Measurements from ENCODE around the gene MRPL52. TPM values are rescaled to one million over a fixed set of nuclear protein-coding genes. Genes with fewer than 3 reads are reported as not detected.

The MRPL52 gene
- total RNA-seq, 1 experiment from 2014 or later, result 180 TPM

DNA sequence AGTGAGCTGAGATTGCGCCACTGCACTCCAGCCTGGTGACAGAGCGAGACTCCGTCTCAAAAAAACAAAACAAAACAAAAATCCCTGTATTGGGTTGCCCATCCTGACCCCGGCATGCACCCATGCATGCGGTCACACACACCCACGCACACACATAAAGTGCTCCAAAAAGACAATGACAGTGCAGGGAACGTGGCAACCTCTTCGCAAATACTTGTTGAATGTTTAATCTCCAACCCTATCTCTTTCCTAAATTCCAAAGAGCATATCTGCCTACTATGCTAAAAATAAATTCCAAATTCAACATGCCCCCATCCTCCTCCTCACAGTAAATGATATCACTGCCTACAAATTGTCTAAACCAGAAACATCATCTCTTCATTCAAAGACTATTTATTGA lies 28.0 kb upstream of the MRPL52 start:
- BruUV-seq (replicated peaks), result no TSS peak
- no peaks in the 10 kb centered on the region for H3K36me3 ChIP-seq (ENCODE audit: low read depth, low read length)
- no peak overlapping the region for H3K27ac ChIP-seq (ENCODE audit: low read length)
- H3K9me2 ChIP-seq (replicated peaks; ENCODE audit: low read length), result no peaks in the 10 kb centered on the region
- no peaks in the 10 kb centered on the region for H3K79me2 ChIP-seq (ENCODE audit: low read length)
- H4K20me1 ChIP-seq (ENCODE audit: low read length), result no peaks in the 10 kb centered on the region
- CTCF ChIA-PET, result no interaction called here
- ATAC-seq (no peak), DNase-seq (no peak)
- H3K4me2 ChIP-seq (ENCODE audit: low read length), result no peak overlapping the region
- TF ChIP-seq EZH2 (IDR thresholded peaks at IDR 0.05; ENCODE audit: low read length, unreplicated experiment), result no peak
- no peak for TF ChIP-seq CTCF (conservative IDR thresholded peaks at IDR 0.05; ENCODE audit: low read depth, low read length)
- no peak for TF ChIP-seq EZH2phosphoT487 (IDR thresholded peaks at IDR 0.05; ENCODE audit: borderline replicate concordance, low read length)
- H2AFZ ChIP-seq (ENCODE audit: low read length), result no peak overlapping the region
- POLR2A ChIA-PET (ENCODE audit: unreplicated experiment), result no interaction called here
- intact Hi-C loops (cut with micrococcal nuclease), result no loop called here
- H3F3A ChIP-seq (ENCODE audit: low read length, unreplicated experiment), result no peaks in the 10 kb centered on the region
- no peaks in the 10 kb centered on the region for H3K27me3 ChIP-seq (ENCODE audit: low read length)
- H3K9me3 ChIP-seq (ENCODE audit: low read length), result no peaks in the 10 kb centered on the region
- H3K4me1 ChIP-seq (ENCODE audit: insufficient read depth, low read length), result no peaks in the 10 kb centered on the region
- H3K4me3 ChIP-seq (ENCODE audit: low read length), result no peak overlapping the region
- H3K9ac ChIP-seq (ENCODE audit: low read length), result no peak overlapping the region

DNA sequence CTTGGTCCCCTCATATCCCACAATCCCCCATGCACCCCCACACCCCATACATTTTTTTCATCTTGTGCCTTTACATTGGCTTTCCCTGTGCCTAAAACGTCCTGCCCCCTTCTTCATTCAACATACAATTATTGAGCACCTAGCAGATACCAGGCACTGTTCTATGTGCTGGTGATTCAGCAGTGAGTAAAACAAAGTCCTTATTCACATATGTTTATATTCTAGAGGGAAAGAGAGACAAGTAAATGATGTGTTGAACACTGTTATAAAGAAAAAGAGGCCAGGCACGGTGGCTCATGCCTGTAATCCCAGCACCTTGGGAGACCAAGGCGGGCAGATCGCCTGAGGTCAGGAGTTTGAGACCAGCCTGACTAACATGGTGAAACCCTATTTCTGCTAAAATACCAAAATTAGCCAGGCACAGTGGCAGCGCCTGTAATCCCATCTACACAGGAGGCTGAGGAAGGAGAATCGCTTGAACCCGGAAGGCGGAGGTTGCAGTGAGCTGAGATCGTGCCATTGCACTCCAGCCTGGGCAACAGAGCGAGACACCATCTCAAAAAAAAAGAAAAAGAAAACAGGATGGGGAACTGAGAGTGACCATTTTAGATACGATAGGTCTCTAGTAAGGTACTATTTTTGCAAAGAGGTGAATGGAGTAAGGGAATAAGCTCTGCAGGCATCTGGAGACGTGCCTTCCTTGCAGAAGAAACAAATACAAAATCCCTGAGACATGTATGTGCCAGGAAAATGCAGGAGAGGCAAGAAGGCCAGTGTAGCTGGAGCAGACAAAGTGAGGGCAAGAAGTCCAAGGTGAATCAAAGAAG lies 26.6 kb upstream of the MRPL52 start:
- CTCF ChIA-PET, result no interaction called here
- H3K4me2 ChIP-seq (ENCODE audit: low read length), result no peak overlapping the region

More for the DNA sequence above, 26.6 kb upstream of the MRPL52 start:
- no peaks in the 10 kb centered on the region for H3K79me2 ChIP-seq (ENCODE audit: low read length)
- no peaks in the 10 kb centered on the region for H3K27me3 ChIP-seq (ENCODE audit: low read length)
- no peak overlapping the region for H3K27ac ChIP-seq (ENCODE audit: low read length)
- no peak overlapping the region for H2AFZ ChIP-seq (ENCODE audit: low read length)
- no peaks in the 10 kb centered on the region for H3F3A ChIP-seq (ENCODE audit: low read length, unreplicated experiment)
- H3K9ac ChIP-seq (ENCODE audit: low read length), result no peak overlapping the region
- DNase-seq, result no peak
- no TSS peak for BruUV-seq (replicated peaks)
- no peak for TF ChIP-seq CTCF (conservative IDR thresholded peaks at IDR 0.05; ENCODE audit: low read depth, low read length)
- TF ChIP-seq EZH2 (IDR thresholded peaks at IDR 0.05; ENCODE audit: low read length, unreplicated experiment), result no peak
- TF ChIP-seq EZH2phosphoT487 (IDR thresholded peaks at IDR 0.05; ENCODE audit: borderline replicate concordance, low read length), result no peak
- no peaks in the 10 kb centered on the region for H3K9me3 ChIP-seq (ENCODE audit: low read length)
- H3K9me2 ChIP-seq (replicated peaks; ENCODE audit: low read length), result no peaks in the 10 kb centered on the region
- intact Hi-C loops (cut with micrococcal nuclease), result no loop called here
- no peaks in the 10 kb centered on the region for H4K20me1 ChIP-seq (ENCODE audit: low read length)
- no peak overlapping the region for H3K4me3 ChIP-seq (ENCODE audit: low read length)
- POLR2A ChIA-PET (ENCODE audit: unreplicated experiment), result no interaction called here
- H3K36me3 ChIP-seq (ENCODE audit: low read depth, low read length), result no peaks in the 10 kb centered on the region
- H3K4me1 ChIP-seq (ENCODE audit: insufficient read depth, low read length), result no peaks in the 10 kb centered on the region
- ATAC-seq, result no peak

Data from PC-3 (cell line).